Activated CD4-positive, alpha-beta memory T cell treated with anti-CD3 and anti-CD28 coated beads, Interleukin-2, amount 10 ng/mL, durations not matched to agents 7 days and 5 days (primary cell): ENCODE data around the gene TRIM37. TPM values are rescaled to one million over a fixed set of nuclear protein-coding genes. Genes with fewer than 3 reads are reported as not detected.

Experiments
- CTCF ChIA-PET: fragments of 350-600 bp; sonication (Branson Sonifier 250); formaldehyde crosslinking; loops from one replicate; lab custom pipeline; 2021; ENCODE audit warnings: antibody characterized with exemption, inconsistent platforms; lab: Charles Lee
- POLR2A ChIA-PET: fragments of 350-600 bp; sonication (Branson Sonifier 250); formaldehyde crosslinking; loops from one replicate; lab custom pipeline; 2021; ENCODE audit warnings: antibody characterized with exemption; lab: Charles Lee
- DNase-seq: peaks from one replicate; pipeline ENCODE4 v3.0.0-alpha.2; 2020
- H3K27ac Mint-ChIP-seq: one replicate; pipeline ENCODE4 v1.8.0; 2021; ENCODE audit warnings: mild to moderate bottlenecking, mixed read lengths
- H3K27me3 Mint-ChIP-seq: one replicate; pipeline ENCODE4 v1.8.0; 2021; ENCODE audit warnings: mixed read lengths
- H3K36me3 Mint-ChIP-seq: one replicate; pipeline ENCODE4 v1.8.0; 2021; ENCODE audit warnings: low read depth, mixed read lengths
- H3K4me1 Mint-ChIP-seq: one replicate; pipeline ENCODE4 v1.8.0; 2021; ENCODE audit warnings: mixed read lengths
- H3K4me3 Mint-ChIP-seq: one replicate; pipeline ENCODE4 v1.8.0; 2021; ENCODE audit warnings: mild to moderate bottlenecking, mixed read lengths
- H3K9me3 Mint-ChIP-seq: one replicate; pipeline ENCODE4 v1.8.0; 2021; ENCODE audit warnings: mixed read lengths
- total RNA-seq, 2 experiments: library from RNA; stranded (reverse); gene quantifications; one replicate each; pipeline ENCODE4 v1.2.3, GENCODE V29; 2021

TRIM37 gene
- total RNA-seq, 2 experiments from 2014 or later: 23.7 to 24.5 TPM

DNA sequence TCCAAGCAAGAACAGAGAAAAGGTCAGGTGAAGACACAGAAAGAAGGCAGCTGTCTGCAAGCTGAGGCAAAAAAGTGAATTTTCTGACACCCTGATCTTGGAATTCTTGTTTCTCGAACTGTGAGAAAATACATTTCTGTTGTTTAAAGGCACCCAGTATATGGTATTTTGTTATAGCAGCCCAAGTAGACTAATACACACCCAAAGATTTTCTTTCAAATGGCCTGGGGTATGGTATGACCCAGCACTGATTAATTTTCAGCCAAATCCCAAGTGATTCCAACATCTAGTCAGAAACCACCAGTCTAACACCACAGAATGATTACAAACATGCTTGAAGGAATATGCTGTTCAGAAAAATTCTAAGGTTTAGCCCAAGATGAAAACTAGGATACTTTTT is 36.8 kb downstream of the TRIM37 start:
- no peak for DNase-seq
- Mint-ChIP-seq H3K27ac (no peak overlapping the region), H3K27me3 (no peaks in the 10 kb centered on the region), H3K9me3 (no peaks in the 10 kb centered on the region), H3K4me1 (no peaks in the 10 kb centered on the region), H3K36me3 (peaks cover 35% of the 10 kb centered on the region), H3K4me3 (no peak overlapping the region)
- ChIA-PET POLR2A (no interaction called here), CTCF (no interaction called here)

- Mint-ChIP-seq H3K36me3 (peaks cover 36% of the 10 kb centered on the region), H3K27me3 (no peaks in the 10 kb centered on the region), H3K9me3 (no peaks in the 10 kb centered on the region), H3K4me1 (no peaks in the 10 kb centered on the region), H3K4me3 (no peak overlapping the region), H3K27ac (no peak overlapping the region)
- CTCF ChIA-PET: no interaction called here
- no peak for DNase-seq
- POLR2A ChIA-PET: no interaction called here
These were observed 38.9 kb downstream of the TRIM37 start for GRCh38 chr17:59067756-59068155.

DNA sequence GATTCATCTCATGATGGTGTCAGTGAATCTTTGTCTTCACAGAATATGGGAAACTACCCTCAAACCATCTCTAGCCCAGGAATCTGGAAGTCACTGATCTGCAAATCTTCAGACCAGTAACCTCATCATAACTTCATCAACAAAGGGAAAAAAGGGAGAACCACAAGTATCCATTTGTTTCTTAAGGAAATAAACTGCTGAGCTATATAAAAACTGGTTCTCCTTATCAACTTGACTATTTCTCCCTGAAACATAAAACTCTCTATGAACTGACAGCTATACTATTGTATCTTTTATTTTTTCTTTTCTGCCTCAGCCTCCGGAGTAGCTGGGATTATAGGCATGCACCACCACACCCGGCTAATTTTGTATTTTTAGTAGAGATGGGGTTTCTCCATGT is 39.3 kb downstream of the TRIM37 start:
- DNase-seq: no peak
- Mint-ChIP-seq H3K4me1 (no peaks in the 10 kb centered on the region), H3K36me3 (peaks cover 40% of the 10 kb centered on the region), H3K9me3 (no peaks in the 10 kb centered on the region), H3K27ac (no peak overlapping the region), H3K4me3 (no peak overlapping the region), H3K27me3 (no peaks in the 10 kb centered on the region)
- ChIA-PET POLR2A (no interaction called here), CTCF (no interaction called here)

GRCh38 chr17:59062509-59062908 is 44.2 kb downstream of the TRIM37 start:
- no peaks in the 10 kb centered on the region for H3K27me3 Mint-ChIP-seq
- peaks cover 40% of the 10 kb centered on the region for H3K36me3 Mint-ChIP-seq
- no peak overlapping the region for H3K27ac Mint-ChIP-seq
- ChIA-PET CTCF (no interaction called here), POLR2A (no interaction called here)
- H3K4me3 Mint-ChIP-seq: no peak overlapping the region
- H3K9me3 Mint-ChIP-seq: no peaks in the 10 kb centered on the region
- DNase-seq: no peak
- H3K4me1 Mint-ChIP-seq: no peaks in the 10 kb centered on the region

- Mint-ChIP-seq H3K36me3 (peaks cover 37% of the 10 kb centered on the region), H3K4me1 (no peaks in the 10 kb centered on the region), H3K9me3 (no peaks in the 10 kb centered on the region), H3K27ac (no peak overlapping the region), H3K27me3 (no peaks in the 10 kb centered on the region), H3K4me3 (no peak overlapping the region)
- POLR2A ChIA-PET: no interaction called here
- CTCF ChIA-PET: interaction anchor here (0.7 kb wide), 1 partner anchor 838 kb away, joined by 3 read pairs; no protein-coding TSS in a partner anchor
- no peak for DNase-seq
These were observed 49.8 kb downstream of the TRIM37 start for GRCh38 chr17:59056857-59057256.

DNA sequence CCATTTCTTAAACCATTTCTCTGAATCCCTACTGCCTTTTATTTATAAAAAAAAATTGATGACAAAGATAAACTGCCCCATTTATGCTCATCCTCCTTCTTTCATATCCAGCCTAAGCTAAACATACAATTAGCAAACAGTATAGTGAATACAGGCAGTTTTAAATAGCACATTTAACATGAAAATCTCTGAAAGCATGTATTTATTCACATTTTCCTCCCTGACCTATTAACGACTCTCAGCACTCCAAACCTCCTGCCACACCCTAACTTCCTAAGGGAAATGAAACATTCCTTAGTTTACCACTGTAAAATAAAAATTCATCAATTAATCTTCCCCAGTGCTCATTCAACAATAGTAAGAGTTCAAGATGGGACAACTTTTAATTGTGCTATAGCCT is 56.9 kb downstream of the TRIM37 start:
- H3K27ac Mint-ChIP-seq: no peak overlapping the region
- H3K9me3 Mint-ChIP-seq: no peaks in the 10 kb centered on the region
- no peaks in the 10 kb centered on the region for H3K4me1 Mint-ChIP-seq
- no peaks in the 10 kb centered on the region for H3K27me3 Mint-ChIP-seq
- H3K36me3 Mint-ChIP-seq: peaks cover 32% of the 10 kb centered on the region
- DNase-seq: no peak
- CTCF ChIA-PET: no interaction called here
- H3K4me3 Mint-ChIP-seq: no peak overlapping the region
- POLR2A ChIA-PET: no interaction called here

DNA sequence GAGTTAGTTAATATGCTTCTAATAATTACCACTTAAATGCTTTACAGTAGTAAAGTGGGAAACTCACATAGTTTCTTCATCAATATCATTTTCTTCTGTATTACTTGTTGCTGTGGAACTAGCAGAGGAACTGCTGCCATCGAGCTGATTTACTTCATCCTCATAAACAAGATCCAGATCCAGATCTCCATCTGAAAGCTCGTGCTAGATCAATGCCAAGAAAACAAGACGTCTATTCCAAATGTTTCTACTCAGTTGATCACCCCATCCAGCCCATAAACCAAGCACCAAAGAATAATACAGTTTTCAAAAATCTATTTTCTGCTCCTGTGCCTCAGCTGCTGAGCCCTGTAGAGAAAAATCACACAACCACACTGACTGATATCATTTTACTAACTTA is 59.1 kb downstream of the TRIM37 start:
- ChIA-PET POLR2A (no interaction called here), CTCF (no interaction called here)
- peaks cover 41% of the 10 kb centered on the region for H3K36me3 Mint-ChIP-seq
- no peak overlapping the region for H3K4me3 Mint-ChIP-seq
- DNase-seq: no peak
- H3K4me1 Mint-ChIP-seq: no peaks in the 10 kb centered on the region
- H3K27me3 Mint-ChIP-seq: no peaks in the 10 kb centered on the region
- H3K9me3 Mint-ChIP-seq: no peaks in the 10 kb centered on the region
- H3K27ac Mint-ChIP-seq: no peak overlapping the region

GRCh38 chr17:59046192-59046591 is 60.5 kb downstream of the TRIM37 start:
- Mint-ChIP-seq H3K27me3 (no peaks in the 10 kb centered on the region), H3K27ac (no peak overlapping the region), H3K36me3 (peaks cover 41% of the 10 kb centered on the region), H3K4me3 (no peak overlapping the region), H3K4me1 (no peaks in the 10 kb centered on the region), H3K9me3 (no peaks in the 10 kb centered on the region)
- DNase-seq: no peak
- POLR2A ChIA-PET: no interaction called here
- CTCF ChIA-PET: no interaction called here

- peaks cover 39% of the 10 kb centered on the region for H3K36me3 Mint-ChIP-seq
- DNase-seq: no peak
- CTCF ChIA-PET: interaction anchor here (0.6 to 1.5 kb wide), 2 partner anchors 28 to 39 kb away, joined by 3 to 4 read pairs; no protein-coding TSS in a partner anchor
- H3K27me3 Mint-ChIP-seq: no peaks in the 10 kb centered on the region
- peaks cover 5% of the 10 kb centered on the region for H3K4me1 Mint-ChIP-seq
- no peak overlapping the region for H3K4me3 Mint-ChIP-seq
- no peaks in the 10 kb centered on the region for H3K9me3 Mint-ChIP-seq
- H3K27ac Mint-ChIP-seq: no peak overlapping the region
- POLR2A ChIA-PET: no interaction called here
These were observed 67.9 kb downstream of the TRIM37 start for GRCh38 chr17:59038734-59039133.

DNA sequence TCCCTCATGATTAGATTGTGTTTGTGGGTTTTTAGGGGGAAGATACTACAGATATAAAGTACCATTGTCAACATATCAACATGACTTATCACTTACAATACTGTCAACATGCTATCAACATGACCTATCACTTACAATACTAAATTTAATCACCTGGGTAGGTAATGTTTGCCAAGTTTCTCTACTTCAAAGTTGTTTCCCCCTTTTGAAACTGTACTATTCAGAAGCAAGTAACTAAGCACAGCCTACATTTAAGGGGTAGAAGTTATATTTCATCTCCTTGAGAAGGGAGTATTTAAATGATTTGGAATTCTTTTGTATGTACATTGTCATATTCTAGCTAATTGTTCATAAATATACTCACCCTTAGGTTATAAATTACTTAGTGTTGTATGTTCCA is 68.7 kb downstream of the TRIM37 start:
- Mint-ChIP-seq H3K4me1 (peaks cover 5% of the 10 kb centered on the region), H3K36me3 (peaks cover 31% of the 10 kb centered on the region), H3K4me3 (no peak overlapping the region), H3K27ac (no peak overlapping the region), H3K27me3 (no peaks in the 10 kb centered on the region), H3K9me3 (no peaks in the 10 kb centered on the region)
- ChIA-PET CTCF (no interaction called here), POLR2A (no interaction called here)
- no peak for DNase-seq

- POLR2A ChIA-PET: interaction anchor here (1.4 to 1.5 kb wide), 3 partner anchors 16 to 399 kb away, joined by 3 to 4 read pairs (median 4); no protein-coding TSS in a partner anchor
These were observed 75.9 kb downstream of the TRIM37 start for GRCh38 chr17:59030811-59031210.

GRCh38 chr17:59028328-59028727 is 78.4 kb downstream of the TRIM37 start:
- Mint-ChIP-seq H3K36me3 (peaks cover 17% of the 10 kb centered on the region), H3K27ac (no peak overlapping the region), H3K9me3 (no peaks in the 10 kb centered on the region), H3K4me3 (no peak overlapping the region), H3K27me3 (no peaks in the 10 kb centered on the region), H3K4me1 (no peaks in the 10 kb centered on the region)
- no peak for DNase-seq
- ChIA-PET CTCF (no interaction called here), POLR2A (no interaction called here)

More at GRCh38 chr17:59030811-59031210, 75.9 kb downstream of the TRIM37 start:
- H3K4me1 Mint-ChIP-seq: no peaks in the 10 kb centered on the region
- no peak for DNase-seq
- H3K9me3 Mint-ChIP-seq: no peaks in the 10 kb centered on the region
- CTCF ChIA-PET: interaction anchor here (1.5 kb wide), 1 partner anchor 22 kb away, joined by 3 read pairs; no protein-coding TSS in a partner anchor
- peaks cover 20% of the 10 kb centered on the region for H3K36me3 Mint-ChIP-seq
- H3K27me3 Mint-ChIP-seq: no peaks in the 10 kb centered on the region
- no peak overlapping the region for H3K27ac Mint-ChIP-seq
- no peak overlapping the region for H3K4me3 Mint-ChIP-seq

- DNase-seq: no peak
- POLR2A ChIA-PET: no interaction called here
- Mint-ChIP-seq H3K27me3 (no peaks in the 10 kb centered on the region), H3K36me3 (peaks cover 17% of the 10 kb centered on the region), H3K4me3 (no peak overlapping the region), H3K27ac (no peak overlapping the region), H3K9me3 (no peaks in the 10 kb centered on the region), H3K4me1 (no peaks in the 10 kb centered on the region)
- CTCF ChIA-PET: no interaction called here
These were observed 78.9 kb downstream of the TRIM37 start for GRCh38 chr17:59027750-59028149.

GRCh38 chr17:59026176-59026939 is 80.3 kb downstream of the TRIM37 start:
- H3K36me3 Mint-ChIP-seq: peaks cover 19% of the 10 kb centered on the region
- POLR2A ChIA-PET: no interaction called here
- no peaks in the 10 kb centered on the region for H3K9me3 Mint-ChIP-seq

More at GRCh38 chr17:59026176-59026939, 80.3 kb downstream of the TRIM37 start:
- no peak for DNase-seq
- CTCF ChIA-PET: no interaction called here
- H3K27ac Mint-ChIP-seq: no peak overlapping the region
- no peaks in the 10 kb centered on the region for H3K27me3 Mint-ChIP-seq
- H3K4me1 Mint-ChIP-seq: no peaks in the 10 kb centered on the region
- no peak overlapping the region for H3K4me3 Mint-ChIP-seq
